Activated CD4-positive, alpha-beta memory T cell treated with anti-CD3 and anti-CD28 coated beads, Interleukin-2, amount 10 ng/mL, durations not matched to agents 7 days and 5 days (primary cell): ENCODE results near the gene LDAH. TPM values are rescaled to one million over a fixed set of nuclear protein-coding genes. Genes with fewer than 3 reads are reported as not detected.
"Not testable (repeated sequence)": the region's sequence is repeated elsewhere in the genome, so short reads cannot be mapped to it uniquely, and the experiment has no call there.

ENCODE experiments used
- CTCF ChIA-PET: fragments of 350-600 bp; sonication (Branson Sonifier 250); formaldehyde crosslinking; loops from one replicate; lab custom pipeline; 2021; ENCODE audit warnings: antibody characterized with exemption, inconsistent platforms; lab: Charles Lee
- POLR2A ChIA-PET: fragments of 350-600 bp; sonication (Branson Sonifier 250); formaldehyde crosslinking; loops from one replicate; lab custom pipeline; 2021; ENCODE audit warnings: antibody characterized with exemption; lab: Charles Lee
- DNase-seq: peaks from one replicate; pipeline ENCODE4 v3.0.0-alpha.2; 2020
- H3K27ac Mint-ChIP-seq: one replicate; pipeline ENCODE4 v1.8.0; 2021; ENCODE audit warnings: mild to moderate bottlenecking, mixed read lengths
- H3K27me3 Mint-ChIP-seq: one replicate; pipeline ENCODE4 v1.8.0; 2021; ENCODE audit warnings: mixed read lengths
- H3K36me3 Mint-ChIP-seq: one replicate; pipeline ENCODE4 v1.8.0; 2021; ENCODE audit warnings: low read depth, mixed read lengths
- H3K4me1 Mint-ChIP-seq: one replicate; pipeline ENCODE4 v1.8.0; 2021; ENCODE audit warnings: mixed read lengths
- H3K4me3 Mint-ChIP-seq: one replicate; pipeline ENCODE4 v1.8.0; 2021; ENCODE audit warnings: mild to moderate bottlenecking, mixed read lengths
- H3K9me3 Mint-ChIP-seq: one replicate; pipeline ENCODE4 v1.8.0; 2021; ENCODE audit warnings: mixed read lengths
- total RNA-seq, 2 experiments: library from RNA; stranded (reverse); gene quantifications; one replicate each; pipeline ENCODE4 v1.2.3, GENCODE V29; 2021

Gene LDAH
- total RNA-seq, 2 experiments from 2014 or later: 26.4 to 28.1 TPM

DNA sequence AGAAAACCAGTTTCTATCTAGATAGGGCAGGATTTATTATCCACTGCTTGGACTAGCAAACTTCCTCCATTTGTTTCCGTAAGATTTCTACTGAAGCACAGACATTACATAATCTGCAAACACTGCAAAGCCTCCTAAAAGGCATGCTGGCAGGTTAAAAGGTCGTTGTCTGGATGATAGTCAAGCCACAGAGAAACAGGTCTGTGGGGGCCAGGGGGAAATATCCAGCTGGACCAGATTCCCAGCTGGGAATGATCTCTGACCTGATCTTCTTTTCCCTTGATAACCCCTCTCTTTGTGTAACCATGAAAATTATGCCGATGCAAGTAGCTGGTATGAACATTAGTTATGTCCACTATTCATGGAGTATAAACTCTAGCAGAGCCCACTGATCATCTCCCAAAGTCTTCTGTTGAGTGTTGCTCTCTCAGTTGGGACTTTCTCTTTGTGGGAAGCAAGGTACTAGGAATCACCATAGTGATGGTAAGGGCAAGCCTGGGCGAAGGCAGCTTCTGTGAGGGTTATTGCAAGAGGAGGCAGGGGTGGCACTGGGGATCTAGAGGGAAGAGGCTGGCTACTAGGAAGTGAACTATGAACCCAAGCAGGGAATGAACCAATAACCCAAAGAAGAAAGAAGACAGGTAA, 94.7 kb downstream of the LDAH start:
- H3K27ac Mint-ChIP-seq: no peak overlapping the region
- DNase-seq: no peak
- H3K9me3 Mint-ChIP-seq: no peaks in the 10 kb centered on the region
- CTCF ChIA-PET: no interaction called here
- no peak overlapping the region for H3K4me3 Mint-ChIP-seq
- POLR2A ChIA-PET: no interaction called here
- H3K4me1 Mint-ChIP-seq: peaks cover 5% of the 10 kb centered on the region
- no peaks in the 10 kb centered on the region for H3K27me3 Mint-ChIP-seq
- H3K36me3 Mint-ChIP-seq: peaks cover 15% of the 10 kb centered on the region

DNA sequence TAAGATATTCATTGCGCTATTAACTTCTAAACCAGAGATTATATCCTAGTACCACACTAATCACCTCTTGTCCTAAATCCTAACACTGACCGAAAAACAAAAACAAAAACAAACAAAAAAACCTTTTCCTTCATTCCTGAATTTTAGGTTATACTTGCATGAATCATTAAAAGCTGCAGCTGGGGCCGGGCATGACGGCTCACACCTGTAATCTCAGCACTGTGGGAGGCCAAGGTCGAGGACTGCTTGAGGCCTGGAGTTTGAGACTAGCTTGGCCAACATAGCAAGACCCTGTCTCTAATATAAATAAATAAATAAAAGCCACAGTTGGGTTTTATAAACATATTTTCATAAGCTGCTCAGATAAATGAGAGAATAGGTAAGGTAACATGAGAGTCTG, 96.0 kb downstream of the LDAH start:
- peaks cover 13% of the 10 kb centered on the region for H3K36me3 Mint-ChIP-seq
- DNase-seq: no peak
- no peak overlapping the region for H3K27ac Mint-ChIP-seq
- H3K9me3 Mint-ChIP-seq: no peaks in the 10 kb centered on the region
- H3K4me1 Mint-ChIP-seq: peaks cover 5% of the 10 kb centered on the region
- no peaks in the 10 kb centered on the region for H3K27me3 Mint-ChIP-seq
- ChIA-PET CTCF (no interaction called here), POLR2A (no interaction called here)
- no peak overlapping the region for H3K4me3 Mint-ChIP-seq

DNA sequence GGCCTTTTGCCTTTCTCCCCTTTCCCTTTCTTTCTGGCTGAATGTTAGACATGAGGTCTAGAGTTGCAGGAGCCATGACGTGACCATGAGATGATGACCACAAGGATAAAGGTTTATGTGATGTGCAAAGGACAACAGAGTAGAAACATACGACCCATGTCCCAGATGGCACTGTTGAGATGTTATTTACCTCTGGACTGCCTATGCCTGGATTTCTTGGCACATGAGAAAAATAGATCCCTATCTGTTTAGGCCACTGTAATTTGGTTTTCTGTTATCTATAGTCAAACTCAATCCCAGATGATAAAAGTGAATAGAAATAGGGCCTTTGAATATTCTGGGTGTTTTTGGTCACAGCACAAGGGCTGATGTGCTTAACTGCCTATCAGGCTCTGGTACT, 97.1 kb downstream of the LDAH start:
- ChIA-PET POLR2A (no interaction called here), CTCF (no interaction called here)
- Mint-ChIP-seq H3K36me3 (peaks cover 21% of the 10 kb centered on the region), H3K4me3 (no peak overlapping the region), H3K9me3 (no peaks in the 10 kb centered on the region), H3K4me1 (peaks cover 5% of the 10 kb centered on the region), H3K27me3 (no peaks in the 10 kb centered on the region), H3K27ac (no peak overlapping the region)
- DNase-seq: no peak

DNA sequence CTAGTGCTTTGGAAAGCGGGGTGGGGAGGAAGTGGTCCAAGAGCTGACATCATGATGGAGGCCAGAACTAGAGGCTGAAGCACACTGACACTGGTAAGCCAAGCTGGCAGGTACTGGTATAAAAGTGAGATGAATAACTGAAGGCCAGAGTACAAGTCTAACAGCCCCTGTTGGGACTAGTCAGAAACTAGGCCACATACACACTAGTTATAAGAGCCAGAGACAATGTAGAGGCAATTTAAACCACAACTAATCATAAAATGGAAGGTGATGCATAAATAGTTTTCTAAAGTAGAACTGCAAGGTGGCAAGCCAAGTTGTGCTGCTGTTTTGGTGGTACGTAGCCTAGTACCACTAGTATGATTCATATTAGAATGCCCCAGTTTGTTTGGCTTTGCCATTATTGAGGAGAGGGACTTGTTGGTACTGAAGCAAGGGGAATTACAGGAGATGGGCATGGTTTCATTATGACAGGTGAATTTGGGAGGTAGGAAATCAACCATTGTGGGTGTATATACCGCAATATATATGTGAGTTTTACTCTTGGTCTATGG, 98.3 kb downstream of the LDAH start:
- Mint-ChIP-seq H3K27me3 (no peaks in the 10 kb centered on the region), H3K4me3 (no peak overlapping the region), H3K9me3 (no peaks in the 10 kb centered on the region), H3K36me3 (peaks cover 21% of the 10 kb centered on the region), H3K4me1 (peaks cover 5% of the 10 kb centered on the region), H3K27ac (no peak overlapping the region)
- DNase-seq: no peak
- POLR2A ChIA-PET: no interaction called here
- CTCF ChIA-PET: no interaction called here

DNA sequence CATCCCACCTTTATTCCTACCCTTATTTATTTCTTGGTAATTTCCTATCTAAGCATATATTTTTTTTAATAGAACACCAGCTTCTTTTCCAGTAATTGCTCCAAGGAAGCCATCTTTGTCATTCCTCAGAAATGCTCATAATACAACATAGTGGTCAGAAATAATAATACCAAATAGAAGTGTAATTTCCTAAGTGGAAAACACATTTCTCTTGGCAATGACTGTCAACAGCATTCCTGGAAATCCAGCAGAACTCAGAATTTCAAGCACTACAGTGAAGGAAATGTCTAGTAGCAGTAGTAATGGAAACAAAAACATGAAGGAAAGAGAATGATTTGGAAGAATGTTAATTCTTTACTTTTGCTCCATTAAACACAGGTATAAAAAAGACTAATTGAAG, 99.4 kb downstream of the LDAH start:
- Mint-ChIP-seq H3K36me3 (peaks cover 25% of the 10 kb centered on the region), H3K4me3 (no peak overlapping the region), H3K4me1 (peaks cover 5% of the 10 kb centered on the region), H3K27ac (no peak overlapping the region), H3K9me3 (no peaks in the 10 kb centered on the region), H3K27me3 (no peaks in the 10 kb centered on the region)
- DNase-seq: no peak
- CTCF ChIA-PET: no interaction called here
- POLR2A ChIA-PET: no interaction called here

DNA sequence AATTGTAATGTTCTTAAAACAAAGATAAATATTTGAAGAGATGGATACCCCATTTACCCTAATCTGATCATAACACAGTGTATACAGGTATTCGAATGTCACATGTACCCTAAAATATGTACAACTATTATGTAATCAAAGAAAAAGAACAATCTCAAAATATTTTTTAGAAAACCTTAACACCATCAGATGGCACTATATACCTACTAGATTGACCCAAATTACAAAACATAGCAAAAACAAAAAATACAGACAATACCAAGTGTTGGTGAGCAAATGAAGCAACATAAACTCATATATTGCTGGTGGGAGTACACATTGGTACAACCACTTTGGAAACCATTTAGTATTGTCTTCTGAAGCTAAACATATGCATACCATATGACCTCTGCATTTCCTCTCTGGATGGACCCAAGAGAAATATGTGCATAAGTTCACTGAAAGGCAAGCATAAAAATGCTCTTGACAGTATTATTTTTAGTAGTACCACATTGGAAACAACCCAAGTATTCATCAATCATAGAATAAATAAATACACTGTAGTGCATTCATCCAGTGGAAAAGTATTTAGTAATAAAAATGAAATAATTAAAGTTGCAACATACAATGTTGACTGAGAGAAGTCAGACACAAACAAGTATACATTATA, 100.2 kb downstream of the LDAH start:
- CTCF ChIA-PET: no interaction called here
- Mint-ChIP-seq H3K27ac (no peak overlapping the region), H3K4me3 (no peak overlapping the region), H3K9me3 (peaks cover 6% of the 10 kb centered on the region), H3K4me1 (peaks cover 5% of the 10 kb centered on the region), H3K36me3 (peaks cover 25% of the 10 kb centered on the region), H3K27me3 (no peaks in the 10 kb centered on the region)
- DNase-seq: no peak
- POLR2A ChIA-PET: no interaction called here

DNA sequence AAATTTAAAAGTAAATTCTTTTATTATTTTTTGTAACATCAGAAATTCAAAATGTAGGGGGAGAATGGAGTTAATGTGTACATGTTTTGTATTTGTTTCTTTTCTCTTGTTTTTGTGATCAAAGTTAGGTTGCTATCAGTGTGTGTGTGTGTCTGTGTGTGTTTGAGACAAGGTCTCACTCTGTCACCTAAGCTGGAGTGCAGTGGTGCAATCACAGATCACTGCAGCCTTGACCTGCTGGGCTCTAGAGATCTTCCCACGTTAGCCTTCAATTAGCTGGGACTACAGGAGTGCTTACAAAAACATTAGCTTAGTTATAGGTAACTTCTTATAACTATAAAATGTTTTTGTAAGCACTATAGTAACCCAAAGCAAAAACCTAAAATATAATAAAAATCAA, 105.3 kb downstream of the LDAH start:
- Mint-ChIP-seq H3K4me3 (no peak overlapping the region), H3K27ac (no peak overlapping the region), H3K36me3 (peaks cover 47% of the 10 kb centered on the region), H3K27me3 (no peaks in the 10 kb centered on the region), H3K9me3 (peaks cover 18% of the 10 kb centered on the region), H3K4me1 (no peaks in the 10 kb centered on the region)
- DNase-seq: no peak
- POLR2A ChIA-PET: no interaction called here
- CTCF ChIA-PET: no interaction called here

DNA sequence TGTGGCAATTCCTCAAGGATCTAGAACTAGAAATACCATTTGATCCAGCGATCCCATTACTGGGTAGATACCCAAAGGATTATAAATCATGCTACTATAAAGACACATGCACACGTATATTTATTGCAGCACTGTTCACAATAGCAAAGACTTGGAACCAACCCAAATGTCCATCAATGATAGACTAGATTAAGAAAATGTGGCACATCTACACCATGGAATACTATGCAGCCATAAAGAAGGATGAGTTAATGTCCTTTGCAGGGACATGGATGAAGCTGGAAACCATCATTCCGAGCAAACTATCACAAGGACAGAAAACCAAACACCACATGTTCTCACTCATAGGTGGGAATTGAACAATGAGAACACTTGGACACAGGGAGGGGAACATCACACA, 106.7 kb downstream of the LDAH start:
- POLR2A ChIA-PET, H3K4me3 Mint-ChIP-seq, H3K4me1 Mint-ChIP-seq, H3K27me3 Mint-ChIP-seq, DNase-seq, CTCF ChIA-PET, H3K27ac Mint-ChIP-seq: not testable (repeated sequence)
- Mint-ChIP-seq H3K9me3 (peaks cover 18% of the 10 kb centered on the region), H3K36me3 (peaks cover 50% of the 10 kb centered on the region)

DNA sequence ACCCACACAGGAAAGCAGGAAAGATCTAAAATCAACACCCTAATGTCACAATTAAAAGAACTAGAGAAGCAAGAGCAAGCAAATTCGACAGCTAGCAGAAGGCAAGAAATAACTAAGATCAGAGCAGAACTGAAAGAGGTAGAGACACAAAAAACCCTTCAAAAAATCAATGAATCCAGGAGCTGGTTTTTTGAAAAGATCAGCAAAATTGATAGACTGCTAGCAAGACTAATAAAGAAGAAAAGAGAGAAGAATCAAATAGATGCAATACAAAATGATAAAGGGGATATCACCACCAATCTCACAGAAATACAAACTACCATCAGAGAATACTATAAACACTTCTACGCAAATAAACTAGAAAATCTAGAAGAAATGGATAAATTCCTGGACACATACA, 108.5 kb downstream of the LDAH start:
- POLR2A ChIA-PET, H3K27ac Mint-ChIP-seq, H3K4me1 Mint-ChIP-seq, DNase-seq, H3K27me3 Mint-ChIP-seq, CTCF ChIA-PET, H3K4me3 Mint-ChIP-seq: not testable (repeated sequence)
- peaks cover 52% of the 10 kb centered on the region for H3K36me3 Mint-ChIP-seq
- peaks cover 18% of the 10 kb centered on the region for H3K9me3 Mint-ChIP-seq

DNA sequence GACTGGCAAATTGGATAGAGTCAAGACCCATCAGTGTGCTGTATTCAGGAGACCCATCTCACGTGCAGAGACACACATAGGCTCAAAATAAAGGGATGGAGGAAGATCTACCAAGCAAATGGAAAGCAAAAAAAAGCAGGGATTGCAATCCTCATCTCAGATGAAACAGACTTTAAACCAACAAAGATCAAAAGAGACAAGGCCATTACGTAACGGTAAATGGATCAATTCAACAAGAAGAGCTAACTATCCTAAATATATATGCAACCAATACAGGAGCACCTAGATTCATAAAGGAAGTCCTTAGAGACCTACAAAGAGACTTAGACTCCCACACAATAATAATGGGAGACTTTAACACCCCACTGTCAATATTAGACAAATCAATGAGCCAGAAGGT, 109.3 kb downstream of the LDAH start:
- H3K36me3 Mint-ChIP-seq: peaks cover 48% of the 10 kb centered on the region
- H3K4me3 Mint-ChIP-seq, H3K27ac Mint-ChIP-seq, DNase-seq, POLR2A ChIA-PET, CTCF ChIA-PET, H3K27me3 Mint-ChIP-seq, H3K4me1 Mint-ChIP-seq: not testable (repeated sequence)
- peaks cover 18% of the 10 kb centered on the region for H3K9me3 Mint-ChIP-seq

DNA sequence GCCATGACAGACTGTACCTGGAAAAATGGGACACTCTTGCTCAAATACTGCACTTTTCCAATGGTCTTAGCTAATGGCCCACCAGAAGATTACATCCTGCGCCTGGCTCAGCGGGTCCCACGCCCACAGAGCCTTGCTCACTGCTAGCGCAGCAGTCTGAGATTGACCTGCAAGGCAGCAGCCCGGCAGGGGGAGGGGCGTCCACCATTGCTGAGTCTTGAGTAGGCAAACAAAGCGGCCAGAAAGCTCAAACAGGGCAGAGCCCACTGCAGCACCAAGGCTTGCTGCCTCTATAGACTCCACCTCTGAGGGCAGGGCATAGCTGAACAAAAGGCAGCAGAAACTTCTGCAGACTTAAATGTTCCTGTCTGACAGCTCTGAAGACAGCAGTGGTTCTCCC, 111.3 kb downstream of the LDAH start:
- H3K9me3 Mint-ChIP-seq, H3K4me1 Mint-ChIP-seq, H3K4me3 Mint-ChIP-seq, CTCF ChIA-PET, H3K27me3 Mint-ChIP-seq, H3K27ac Mint-ChIP-seq, DNase-seq, POLR2A ChIA-PET: not testable (repeated sequence)
- H3K36me3 Mint-ChIP-seq: peaks cover 40% of the 10 kb centered on the region

DNA sequence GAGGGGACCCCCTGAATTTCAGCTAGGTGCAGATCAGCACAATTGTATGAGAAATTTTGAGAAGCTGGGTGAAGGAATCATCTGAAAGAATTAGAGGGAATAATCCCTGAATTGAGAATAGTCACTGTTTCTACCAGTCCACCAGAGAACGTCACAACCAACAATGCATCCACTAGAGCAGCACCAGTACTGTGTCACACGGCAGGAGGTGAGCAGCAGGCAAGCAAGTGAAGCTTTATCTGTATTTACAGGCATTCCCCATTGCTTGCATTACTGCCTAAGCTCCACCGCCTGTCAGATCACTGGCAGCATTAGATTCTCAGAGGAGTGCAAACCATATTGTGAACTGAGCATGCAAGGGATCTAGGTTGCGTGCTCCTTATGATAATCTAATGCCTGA, 115.3 kb downstream of the LDAH start:
- POLR2A ChIA-PET: no interaction called here
- no peak for DNase-seq
- no peaks in the 10 kb centered on the region for H3K4me1 Mint-ChIP-seq
- H3K27me3 Mint-ChIP-seq: no peaks in the 10 kb centered on the region
- no peaks in the 10 kb centered on the region for H3K9me3 Mint-ChIP-seq
- no peak overlapping the region for H3K27ac Mint-ChIP-seq
- CTCF ChIA-PET: no interaction called here
- H3K4me3 Mint-ChIP-seq: no peak overlapping the region
- H3K36me3 Mint-ChIP-seq: peaks cover 14% of the 10 kb centered on the region

DNA sequence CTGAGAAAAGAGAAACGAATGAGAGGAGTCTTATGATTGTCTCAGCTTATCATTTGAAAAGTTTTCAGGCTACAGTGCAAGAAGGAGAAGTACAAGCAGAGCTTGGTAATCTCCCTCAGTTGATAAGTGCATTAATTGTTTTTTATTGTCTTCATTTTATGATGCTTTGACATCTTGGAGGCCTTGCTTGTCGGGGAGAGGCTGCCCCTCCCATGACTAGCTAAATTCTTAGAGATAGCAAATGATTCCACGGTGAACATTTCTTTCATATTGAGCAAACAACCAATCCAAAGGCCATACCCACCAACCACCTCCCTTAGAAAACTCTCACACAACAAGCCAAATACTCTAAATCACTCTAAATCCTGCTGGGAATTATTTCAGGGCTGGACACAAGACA, 116.1 kb downstream of the LDAH start:
- ChIA-PET POLR2A (no interaction called here), CTCF (no interaction called here)
- no peak overlapping the region for H3K4me3 Mint-ChIP-seq

DNA sequence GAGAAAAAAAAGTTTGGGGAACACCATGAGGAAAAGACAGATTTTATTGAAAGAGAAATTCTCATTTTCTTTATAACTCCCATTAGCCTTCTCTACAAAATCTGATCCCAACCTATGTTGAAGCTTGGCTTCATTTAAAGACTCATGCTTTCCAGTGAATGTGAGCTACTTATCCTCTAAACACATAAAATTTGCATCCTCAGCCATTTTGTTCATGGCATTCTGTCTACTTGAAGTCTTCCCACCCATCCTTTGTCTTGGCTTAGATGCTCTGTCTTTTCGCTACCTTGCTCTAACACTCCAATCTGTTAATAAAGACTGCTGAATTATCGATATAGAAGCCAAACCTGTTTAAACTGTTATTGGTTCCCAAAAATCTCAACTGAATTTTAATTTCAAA, 116.7 kb downstream of the LDAH start:
- Mint-ChIP-seq H3K27ac (no peak overlapping the region), H3K4me1 (no peaks in the 10 kb centered on the region), H3K36me3 (peaks cover 5% of the 10 kb centered on the region), H3K4me3 (no peak overlapping the region), H3K27me3 (no peaks in the 10 kb centered on the region), H3K9me3 (no peaks in the 10 kb centered on the region)
- CTCF ChIA-PET: no interaction called here
- POLR2A ChIA-PET: no interaction called here
- no peak for DNase-seq

More for the DNA sequence above, 116.1 kb downstream of the LDAH start:
- no peaks in the 10 kb centered on the region for H3K9me3 Mint-ChIP-seq
- H3K4me1 Mint-ChIP-seq: no peaks in the 10 kb centered on the region
- no peak for DNase-seq
- no peaks in the 10 kb centered on the region for H3K27me3 Mint-ChIP-seq
- no peak overlapping the region for H3K27ac Mint-ChIP-seq
- H3K36me3 Mint-ChIP-seq: peaks cover 10% of the 10 kb centered on the region
